GM12878 (cell line): ENCODE measurements around the gene SNX21. TPM values are rescaled to one million over a fixed set of nuclear protein-coding genes. Genes with fewer than 3 reads are reported as not detected.

Source experiments
- ATAC-seq: fragments of 200-7000 bp; cut with Tn5 transposase; 3 replicates; pipeline ENCODE4 v1.9.1; 2020; ENCODE audit warnings: mild to moderate bottlenecking, moderate library complexity
- BruUV-seq: library from RNA; stranded (reverse); fragments of 400-500 nt; replicated peaks from 2 replicates; lab custom pipeline; 2021; lab: Mats Ljungman, UMichigan
- CTCF ChIA-PET: fragments of 300-600 bp; sonication (Branson Sonifier 250); formaldehyde crosslinking; extraction: SDS; loops from one replicate; lab custom pipeline; 2021; ENCODE audit warnings: inconsistent platforms; lab: Yijun Ruan, JAX
- POLR2A ChIA-PET: fragments of 350-600 bp; formaldehyde crosslinking; extraction: SDS; loops from one replicate; lab custom pipeline; 2021; ENCODE audit warnings: inconsistent platforms; lab: Charles Lee
- RAD21 ChIA-PET: fragments of 300-600 bp; sonication (Branson Sonifier 250); formaldehyde crosslinking; loops from one replicate; lab custom pipeline; 2023; ENCODE audit warnings: antibody characterized with exemption; ENCODE audit not compliant: unreplicated experiment; lab: Charles Lee
- SMC1A ChIA-PET: fragments of 300-600 bp; sonication (Branson Sonifier 250); formaldehyde crosslinking; loops from one replicate; lab custom pipeline; 2023; ENCODE audit not compliant: unreplicated experiment, uncharacterized antibody; lab: Charles Lee
- DNase-seq: peaks from one replicate; pipeline ENCODE4 v3.0.0-alpha.2; 2011; ENCODE audit warnings: low read depth, low spot score
- FAIRE-seq: peaks from 3 replicates; lab custom pipeline; 2011; peaks lifted over from hg19 to GRCh38; lab: Jason Lieb, UNC
- H2AFZ ChIP-seq: 2 replicates; pipeline ENCODE4 v1.6.0; 2011; ENCODE audit warnings: low read depth, low read length, control low read depth; ENCODE audit not compliant: control insufficient read depth
- H3K27ac ChIP-seq: 2 replicates; pipeline ENCODE4 v1.5.1; 2011; ENCODE audit warnings: control low read depth; ENCODE audit not compliant: control insufficient read depth, insufficient read depth
- H3K27me3 ChIP-seq, 2 experiments: replicated peaks in 1 of 2; 2 replicates each; pipeline versions ENCODE4 v1.6.0 to v1.6.1; 2011; ENCODE audit warnings: low read length in 1 of 2; ENCODE audit not compliant: control insufficient read depth in 2 of 2, insufficient read depth in 2 of 2
- H3K36me3 ChIP-seq, 2 experiments: 2 replicates each; pipeline ENCODE4 v1.5.1; 2011; ENCODE audit warnings: low read length in 1 of 2; ENCODE audit not compliant: control insufficient read depth in 2 of 2, insufficient read depth in 2 of 2
- H3K4me1 ChIP-seq: 2 replicates; pipeline ENCODE4 v1.6.1; 2011; ENCODE audit warnings: mild to moderate bottlenecking, low read length, moderate library complexity, mixed read lengths; ENCODE audit not compliant: control insufficient read depth, insufficient read depth
- H3K4me2 ChIP-seq: 2 replicates; pipeline ENCODE4 v1.6.0; 2011; ENCODE audit warnings: control low read depth; ENCODE audit not compliant: control insufficient read depth, insufficient read depth
- H3K4me3 ChIP-seq: fragments of 200-600 bp; sonication (generic); 2 replicates; pipeline ENCODE4 v1.5.1; 2016
- H3K79me2 ChIP-seq: 2 replicates; pipeline ENCODE4 v1.6.0; 2011; ENCODE audit warnings: low read length; ENCODE audit not compliant: control insufficient read depth, insufficient read depth
- H3K9ac ChIP-seq: 2 replicates; pipeline ENCODE4 v1.8.0; 2011; ENCODE audit warnings: low read length, control low read depth, mixed read lengths; ENCODE audit not compliant: control insufficient read depth, insufficient read depth
- H3K9me3 ChIP-seq: replicated peaks from 3 replicates; pipeline ENCODE4 v1.5.1; 2011; ENCODE audit warnings: mild to moderate bottlenecking, low read length; ENCODE audit not compliant: control insufficient read depth, insufficient read depth
- H4K20me1 ChIP-seq: 2 replicates; pipeline ENCODE4 v1.6.0; 2011; ENCODE audit not compliant: control insufficient read depth, insufficient read depth
- CBFB ChIP-seq: IDR thresholded peaks from 2 replicates; pipeline ENCODE4 v1.6.1; 2016; ENCODE audit warnings: antibody characterized with exemption, low read depth
- EED ChIP-seq: sonication (generic); IDR thresholded peaks from 2 replicates; pipeline ENCODE4 v1.6.1; 2016; ENCODE audit warnings: antibody characterized with exemption, low read depth
- IKZF2 ChIP-seq, 2 experiments: fragments of 450-650 bp; IDR thresholded peaks; 2 replicates each; pipeline ENCODE4 v1.6.1; 2017; ENCODE audit warnings: mild to moderate bottlenecking in 2 of 2, moderate library complexity in 2 of 2
- NFYA ChIP-seq: IDR thresholded peaks from 2 replicates; pipeline ENCODE4 v1.6.1; 2011; ENCODE audit warnings: low read depth, mild to moderate bottlenecking, low read length, improper control_type of control experiment, borderline replicate concordance
- POLR2A ChIP-seq: IDR thresholded peaks from 2 replicates; pipeline ENCODE4 v1.6.1; 2011; ENCODE audit warnings: low read depth, mild to moderate bottlenecking, low read length
- SUPT20H ChIP-seq: IDR thresholded peaks from 2 replicates; pipeline ENCODE4 v1.6.1; 2011; ENCODE audit warnings: low read depth, mild to moderate bottlenecking, low read length, moderate library complexity, borderline replicate concordance; ENCODE audit not compliant: control insufficient read depth
- TCF3 ChIP-seq: IDR thresholded peaks from 2 replicates; pipeline ENCODE4 v1.6.1; 2012; ENCODE audit warnings: low read depth, mild to moderate bottlenecking, low read length, borderline replicate concordance; ENCODE audit not compliant: insufficient read depth
- ZNF622 ChIP-seq: fragments of 450-650 bp; IDR thresholded peaks from 2 replicates; pipeline ENCODE4 v1.6.1; 2017; ENCODE audit warnings: mild to moderate bottlenecking, inconsistent platforms
- WGBS: methylation state at CpG from one replicate; pipeline ENCODE4 v1.1.6; 2016; ENCODE audit warnings: low lambda C conversion rate; ENCODE audit not compliant: insufficient replicate concordance, insufficient coverage; ENCODE audit errors: missing lambda C conversion rate; 5-methylcytosine and 5-hydroxymethylcytosine counted together
- in situ Hi-C: fragments of 300-500 bp; cut with MboI; formaldehyde crosslinking; loops from 9 replicates; pipeline ENCODE4 v1.14.3; 2018; ENCODE audit warnings: mixed read lengths
- intact Hi-C: fragments of 100-400 bp; cut with micrococcal nuclease; formaldehyde crosslinking; loops from one replicate; pipeline ENCODE4 v1.14.2; 2022; ENCODE audit not compliant: unreplicated experiment
- polyA plus RNA-seq, 11 experiments: library from polyadenylated mRNA; depleted of rRNA in 4 of 11; unstranded in 6 of 11; stranded (reverse) in 5 of 11; fragments of >200 nt; fragmentation: Nextera tagmentation in 4 of 11; fragmentation: Illumina TruSeq in 1 of 11; extraction: Ambion mirVana in 4 of 11; extraction: Trizol in 1 of 11; gene quantifications; 1 replicate in 1 of 11; 2 replicates in 10 of 11; pipeline versions ENCODE4 v1.2.1 to v1.2.3, GENCODE V29; 2011 to 2016; ENCODE audit warnings: inconsistent platforms in 2 of 11, missing spikeins in 2 of 11, low read depth in 1 of 11
- total RNA-seq, 4 experiments: library from RNA; depleted of rRNA in 3 of 4; stranded (reverse); fragments of >200 nt in 3 of 4; fragmentation: Illumina TruSeq in 1 of 4; extraction: Trizol in 1 of 4; gene quantifications; 2 replicates each; pipeline versions ENCODE4 v1.2.1 to v1.2.3, GENCODE V29; 2013 to 2021
- TF ChIP-seq, protein P1 (sequence below): fragments of 450-650 bp; IDR thresholded peaks from 2 replicates; pipeline ENCODE4 v1.6.1; 2017; ENCODE audit warnings: mild to moderate bottlenecking, low read depth, inconsistent platforms; ENCODE audit not compliant: poor library complexity, severe bottlenecking
- TF ChIP-seq, protein P2 (sequence below): fragments of 450-650 bp; conservative IDR thresholded peaks from 2 replicates; pipeline ENCODE4 v1.6.1; 2017; ENCODE audit warnings: mild to moderate bottlenecking, moderate library complexity

Gene SNX21
- total and polyA plus RNA-seq, 10 of the 15 experiments (the other 5 are each of a cell fraction or from before 2014, with no cell fraction given), result 0.10 to 1.4 (median 0.57) TPM

DNA sequence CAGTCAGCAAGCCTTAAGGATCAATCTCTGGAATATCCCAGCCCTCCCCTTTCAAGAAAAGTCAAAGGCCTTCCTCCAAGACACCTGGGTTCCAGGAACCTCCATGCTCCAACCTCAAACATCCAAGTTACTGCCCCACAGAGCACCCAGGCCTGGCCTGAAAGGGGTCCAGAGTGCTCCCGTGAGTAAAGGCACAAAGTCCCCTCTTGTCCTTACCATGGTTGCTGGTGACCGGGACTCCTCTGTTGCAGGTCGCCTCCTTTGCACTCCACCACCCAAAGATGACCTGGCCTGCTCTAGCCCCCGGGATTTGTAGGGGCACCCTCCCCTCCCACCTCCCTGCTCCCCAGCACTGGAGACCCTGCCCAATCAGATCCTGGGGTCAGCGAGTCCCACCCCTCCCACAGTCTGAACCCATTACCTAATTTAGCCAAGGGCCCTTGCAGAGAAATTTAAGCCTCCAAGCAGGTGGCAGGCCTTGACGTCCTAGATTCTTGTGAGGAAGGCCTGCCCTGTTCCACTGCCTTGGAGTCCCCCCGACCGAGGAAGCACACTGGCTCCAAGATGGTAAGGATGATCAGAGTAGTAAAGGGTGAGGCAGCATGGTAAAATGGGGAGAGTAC, 6.5 kb upstream of the SNX21 start, which contains the start of gene TNNC2:
Gene TNNC2 (minus strand): TSS at position 283 of the 623 bp plus-strand sequence. CDS start 64 bp downstream, at position 219.
- H2AFZ ChIP-seq, result no peak within 1 kb of the TSS
- WGBS, result 24% methylated on average over 8 of the region's 8 CpGs
- CTCF ChIA-PET, result interaction anchor here (1.4 kb wide), 1 partner anchor 10 kb away, joined by 3 read pairs; no protein-coding TSS in a partner anchor
- ATAC-seq (no peak), DNase-seq (no peak), FAIRE-seq (no peak)
- TF ChIP-seq POLR2A, result no peak
- TF ChIP-seq IKZF2 (IDR thresholded peaks at IDR 0.05), result no peak
- TF ChIP-seq CBFB, result no peak
- intact Hi-C loops, result no loop called here
- no peaks in the 10 kb centered on the region for H3K79me2 ChIP-seq
- no TSS peak for BruUV-seq
- no peaks in the 10 kb centered on the region; a peak in 2 of 4 replicates for H3K27me3 ChIP-seq
- H3K4me1 ChIP-seq, result peaks cover 5% of the 10 kb centered on the region; the same call in 1 of the 2 replicates
- POLR2A ChIA-PET, result no interaction called here
- no peaks in the 10 kb centered on the region for H3K36me3 ChIP-seq
- RAD21 ChIA-PET, result no interaction called here
- no peak within 1 kb of the TSS for H3K4me2 ChIP-seq
- H3K9ac ChIP-seq, result no peak within 1 kb of the TSS
- H3K4me3 ChIP-seq, result no peak within 1 kb of the TSS
- SMC1A ChIA-PET, result no interaction called here
- H3K9me3 ChIP-seq, result no peaks in the 10 kb centered on the region
- H4K20me1 ChIP-seq, result no peaks in the 10 kb centered on the region
- no peak within 1 kb of the TSS for H3K27ac ChIP-seq
- in situ Hi-C loops, result no loop called here

DNA sequence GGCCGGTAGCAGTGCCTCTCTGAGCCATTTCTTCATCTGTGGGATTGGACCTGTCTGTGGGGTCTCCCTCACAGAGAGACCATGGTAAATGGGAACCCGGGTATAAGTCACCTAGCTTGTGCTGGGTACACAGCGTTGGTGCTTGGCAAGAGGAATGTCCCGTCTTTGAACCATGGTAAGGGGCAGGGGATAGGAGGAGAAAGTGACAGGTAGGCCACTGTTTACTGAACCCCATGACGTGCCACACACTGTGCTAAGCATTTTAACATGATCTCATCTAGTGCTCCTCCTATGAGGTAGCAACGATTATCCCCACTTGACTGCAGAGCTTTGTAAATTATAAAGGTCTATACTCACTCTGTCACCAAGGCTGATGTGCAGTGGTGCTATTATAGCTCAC, 5.9 kb upstream of the SNX21 start:
- no peak overlapping the region for H3K4me2 ChIP-seq
- no peaks in the 10 kb centered on the region; a peak in 1 of 4 replicates for H3K27me3 ChIP-seq
- BruUV-seq, result no TSS peak
- no peak overlapping the region for H3K9ac ChIP-seq
- DNase-seq (no peak), ATAC-seq (no peak), FAIRE-seq (no peak)
- H3K4me1 ChIP-seq, result peaks cover 5% of the 10 kb centered on the region; the same call in 1 of the 2 replicates
- H3K79me2 ChIP-seq, result no peaks in the 10 kb centered on the region
- SMC1A ChIA-PET, result no interaction called here
- no peaks in the 10 kb centered on the region for H4K20me1 ChIP-seq
- 39% methylated on average over 6 of the region's 6 CpGs for WGBS
- H3K9me3 ChIP-seq, result no peaks in the 10 kb centered on the region
- H2AFZ ChIP-seq, result no peak overlapping the region
- no peak overlapping the region for H3K4me3 ChIP-seq
- intact Hi-C loops, result no loop called here
- in situ Hi-C loops, result no loop called here
- CTCF ChIA-PET, result no interaction called here
- POLR2A ChIA-PET, result no interaction called here
- no peaks in the 10 kb centered on the region for H3K36me3 ChIP-seq
- RAD21 ChIA-PET, result no interaction called here
- no peak overlapping the region for H3K27ac ChIP-seq
- no peak for TF ChIP-seq SUPT20H
- no peak for TF ChIP-seq EED
- TF ChIP-seq ZNF622, result no peak
- TF ChIP-seq TCF3, result no peak
- TF ChIP-seq, protein P1, sequence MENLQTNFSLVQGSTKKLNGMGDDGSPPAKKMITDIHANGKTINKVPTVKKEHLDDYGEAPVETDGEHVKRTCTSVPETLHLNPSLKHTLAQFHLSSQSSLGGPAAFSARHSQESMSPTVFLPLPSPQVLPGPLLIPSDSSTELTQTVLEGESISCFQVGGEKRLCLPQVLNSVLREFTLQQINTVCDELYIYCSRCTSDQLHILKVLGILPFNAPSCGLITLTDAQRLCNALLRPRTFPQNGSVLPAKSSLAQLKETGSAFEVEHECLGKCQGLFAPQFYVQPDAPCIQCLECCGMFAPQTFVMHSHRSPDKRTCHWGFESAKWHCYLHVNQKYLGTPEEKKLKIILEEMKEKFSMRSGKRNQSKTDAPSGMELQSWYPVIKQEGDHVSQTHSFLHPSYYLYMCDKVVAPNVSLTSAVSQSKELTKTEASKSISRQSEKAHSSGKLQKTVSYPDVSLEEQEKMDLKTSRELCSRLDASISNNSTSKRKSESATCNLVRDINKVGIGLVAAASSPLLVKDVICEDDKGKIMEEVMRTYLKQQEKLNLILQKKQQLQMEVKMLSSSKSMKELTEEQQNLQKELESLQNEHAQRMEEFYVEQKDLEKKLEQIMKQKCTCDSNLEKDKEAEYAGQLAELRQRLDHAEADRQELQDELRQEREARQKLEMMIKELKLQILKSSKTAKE, result no peak
- TF ChIP-seq, protein P2, sequence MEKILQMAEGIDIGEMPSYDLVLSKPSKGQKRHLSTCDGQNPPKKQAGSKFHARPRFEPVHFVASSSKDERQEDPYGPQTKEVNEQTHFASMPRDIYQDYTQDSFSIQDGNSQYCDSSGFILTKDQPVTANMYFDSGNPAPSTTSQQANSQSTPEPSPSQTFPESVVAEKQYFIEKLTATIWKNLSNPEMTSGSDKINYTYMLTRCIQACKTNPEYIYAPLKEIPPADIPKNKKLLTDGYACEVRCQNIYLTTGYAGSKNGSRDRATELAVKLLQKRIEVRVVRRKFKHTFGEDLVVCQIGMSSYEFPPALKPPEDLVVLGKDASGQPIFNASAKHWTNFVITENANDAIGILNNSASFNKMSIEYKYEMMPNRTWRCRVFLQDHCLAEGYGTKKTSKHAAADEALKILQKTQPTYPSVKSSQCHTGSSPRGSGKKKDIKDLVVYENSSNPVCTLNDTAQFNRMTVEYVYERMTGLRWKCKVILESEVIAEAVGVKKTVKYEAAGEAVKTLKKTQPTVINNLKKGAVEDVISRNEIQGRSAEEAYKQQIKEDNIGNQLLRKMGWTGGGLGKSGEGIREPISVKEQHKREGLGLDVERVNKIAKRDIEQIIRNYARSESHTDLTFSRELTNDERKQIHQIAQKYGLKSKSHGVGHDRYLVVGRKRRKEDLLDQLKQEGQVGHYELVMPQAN, result no peak
- no peak for TF ChIP-seq NFYA
